CD4-positive, alpha-beta T cell treated with Interleukin-10 for 1 hour (primary cell): ENCODE results near the gene SLC25A38.
"Not testable (repeated sequence)": the region's sequence is repeated elsewhere in the genome, so short reads cannot be mapped to it uniquely, and the experiment has no call there.

Source experiments
- DNase-seq: peaks from one replicate; pipeline ENCODE4 v3.0.0-alpha.2; 2020

SLC25A38 gene, protein sequence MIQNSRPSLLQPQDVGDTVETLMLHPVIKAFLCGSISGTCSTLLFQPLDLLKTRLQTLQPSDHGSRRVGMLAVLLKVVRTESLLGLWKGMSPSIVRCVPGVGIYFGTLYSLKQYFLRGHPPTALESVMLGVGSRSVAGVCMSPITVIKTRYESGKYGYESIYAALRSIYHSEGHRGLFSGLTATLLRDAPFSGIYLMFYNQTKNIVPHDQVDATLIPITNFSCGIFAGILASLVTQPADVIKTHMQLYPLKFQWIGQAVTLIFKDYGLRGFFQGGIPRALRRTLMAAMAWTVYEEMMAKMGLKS

DNA sequence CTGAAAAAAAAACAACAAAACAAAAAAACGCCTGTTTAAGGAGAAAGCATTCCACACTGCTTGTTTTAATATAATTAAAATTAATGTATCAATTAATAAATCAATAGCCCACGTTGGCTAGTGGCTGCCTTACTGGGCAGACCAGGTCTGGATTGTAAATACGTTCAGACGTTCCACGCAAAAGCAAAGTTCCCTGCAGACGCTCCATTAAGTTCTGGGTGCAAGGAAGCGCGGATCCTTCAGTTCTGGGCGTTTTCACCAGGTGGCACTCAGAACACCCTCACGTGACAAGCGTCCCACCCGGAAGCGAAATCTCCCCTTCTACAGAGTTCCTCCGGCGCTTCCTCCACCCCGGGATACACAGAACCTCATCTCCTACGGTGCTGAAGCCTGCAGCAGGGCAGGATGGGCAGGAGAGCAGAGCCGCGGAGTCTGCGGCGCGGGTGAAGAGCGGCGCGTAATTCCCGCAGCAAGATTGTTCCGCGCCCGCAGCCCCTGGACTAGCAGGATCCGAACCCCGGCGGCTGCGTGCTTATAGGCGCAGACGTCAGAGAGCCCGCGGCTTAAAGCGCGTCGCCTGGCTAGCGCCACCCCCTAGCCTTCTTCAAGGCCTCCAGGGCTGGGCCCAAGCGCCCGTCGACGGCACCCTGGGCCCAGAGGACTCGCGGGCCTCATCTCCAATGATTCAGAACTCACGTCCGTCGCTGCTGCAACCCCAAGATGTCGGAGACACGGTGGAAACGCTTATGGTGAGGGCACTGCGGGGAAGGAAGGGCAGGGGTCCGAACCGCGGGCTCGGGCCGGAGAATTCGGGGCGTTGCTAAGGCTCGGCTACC lies at the start of gene SLC25A38:
SLC25A38 (plus strand) TSS at position 326 of the 836 bp plus-strand sequence; CDS start at position 681, 355 bp downstream.
- peak; percentile 80 for DNase-seq

DNA sequence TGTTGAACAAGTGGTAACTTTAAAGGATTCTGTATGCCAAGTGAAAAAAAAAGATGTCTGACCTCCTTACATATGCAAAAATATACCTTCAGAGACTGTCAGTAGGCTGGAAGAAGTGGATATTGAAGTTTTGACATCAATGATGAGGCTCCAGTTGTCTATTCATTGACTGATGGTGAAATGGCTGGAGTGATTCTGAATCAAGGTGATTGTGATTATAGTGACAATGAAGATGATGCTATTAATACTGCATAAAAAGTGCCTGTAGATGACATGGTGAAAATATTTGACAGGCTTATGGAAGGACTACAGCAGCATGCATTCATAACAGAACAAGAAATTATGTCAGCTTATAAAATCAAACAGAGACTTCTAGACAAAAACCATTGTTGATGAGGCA lies 49.6 kb upstream of the SLC25A38 start:
- no peak for DNase-seq

DNA sequence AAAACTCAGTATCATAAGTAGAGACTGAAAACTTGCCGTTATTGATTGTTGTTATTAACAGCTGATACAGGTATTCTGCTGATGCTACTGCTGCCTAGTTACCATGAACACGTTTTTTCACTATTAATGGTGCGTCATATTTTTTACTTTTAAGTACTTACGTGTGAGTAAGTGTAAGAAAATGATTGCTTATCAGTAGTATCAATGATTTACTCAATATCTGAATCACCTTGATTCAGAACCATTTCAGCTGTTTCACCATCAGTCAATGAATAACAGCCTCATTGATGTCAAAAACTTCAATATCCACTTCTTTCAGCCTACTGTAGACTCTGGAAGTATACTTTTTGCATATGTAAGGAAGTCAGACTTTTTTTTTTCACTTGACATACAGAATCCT lies 49.0 kb upstream of the SLC25A38 start:
- no peak for DNase-seq

GRCh38 chr3:39338201-39338600 lies 45.0 kb upstream of the SLC25A38 start:
- DNase-seq = no peak

DNA sequence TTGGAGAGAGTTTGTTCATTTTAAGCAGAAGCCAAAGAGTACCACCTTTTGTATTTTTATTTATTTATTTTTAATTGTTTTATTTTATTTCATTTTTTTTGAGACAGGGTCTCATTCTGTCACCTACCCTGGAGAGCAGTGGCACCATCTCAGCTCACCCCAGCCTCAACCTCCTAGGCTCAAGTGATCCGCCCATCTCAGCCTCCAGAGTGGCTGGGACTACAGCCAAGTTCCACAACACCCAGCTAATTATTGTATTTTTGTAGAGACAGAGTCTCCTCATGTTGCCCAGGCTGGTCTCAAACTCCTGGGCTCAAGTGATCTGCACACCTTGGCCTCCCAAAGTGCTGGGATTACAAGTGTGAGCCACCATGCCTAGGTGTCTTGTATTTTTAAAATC lies 44.1 kb upstream of the SLC25A38 start:
- DNase-seq = no peak

DNA sequence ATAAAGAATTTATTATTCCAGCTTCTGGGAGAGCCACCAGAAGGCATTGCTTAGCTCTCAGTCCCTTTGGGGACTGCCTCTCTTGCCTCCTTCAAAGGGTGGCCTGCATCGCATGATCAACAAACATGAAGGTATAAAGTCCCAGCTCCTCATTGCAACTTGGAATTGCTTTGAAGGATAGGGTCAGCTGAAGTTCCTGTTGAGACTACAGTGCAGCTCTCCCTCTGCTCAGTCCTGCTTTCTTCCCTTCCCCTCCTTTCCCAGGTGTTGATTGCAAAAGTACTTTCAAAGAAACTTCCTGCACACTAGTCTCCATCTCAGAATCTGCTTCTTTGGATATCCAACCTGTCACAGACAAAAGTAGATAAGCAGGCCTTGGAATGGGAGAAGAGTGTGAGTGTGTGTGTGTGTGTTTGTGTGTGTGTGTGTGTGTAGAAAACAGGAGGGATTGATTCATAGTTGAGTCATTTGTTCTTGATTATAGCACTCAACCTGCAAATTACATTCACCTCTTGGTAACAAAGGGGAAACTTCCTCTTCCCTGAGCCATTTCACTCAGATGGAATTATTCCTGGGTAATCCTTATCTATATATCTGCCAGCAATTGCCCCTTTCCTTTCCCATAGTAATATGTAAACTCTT lies 40.0 kb upstream of the SLC25A38 start:
- DNase-seq = no peak

DNA sequence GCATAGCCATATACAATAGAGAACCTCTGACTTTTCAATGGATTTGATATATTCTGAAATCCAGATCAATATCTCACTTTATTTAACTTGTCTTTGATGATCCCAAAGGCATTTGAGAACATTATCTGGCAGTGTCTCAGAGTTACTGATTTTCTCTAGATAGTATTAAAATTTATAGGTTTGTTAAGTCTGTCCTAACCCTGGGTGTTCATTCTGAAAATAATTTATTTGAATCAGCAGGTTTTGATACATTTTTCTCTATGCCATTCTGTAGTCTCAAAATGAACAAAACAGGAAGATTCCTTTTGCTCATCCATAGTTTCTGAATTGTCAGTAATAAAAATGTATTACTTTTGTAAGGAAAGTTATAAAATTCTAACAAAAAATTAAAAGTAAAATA lies 39.4 kb upstream of the SLC25A38 start:
- no peak for DNase-seq

DNA sequence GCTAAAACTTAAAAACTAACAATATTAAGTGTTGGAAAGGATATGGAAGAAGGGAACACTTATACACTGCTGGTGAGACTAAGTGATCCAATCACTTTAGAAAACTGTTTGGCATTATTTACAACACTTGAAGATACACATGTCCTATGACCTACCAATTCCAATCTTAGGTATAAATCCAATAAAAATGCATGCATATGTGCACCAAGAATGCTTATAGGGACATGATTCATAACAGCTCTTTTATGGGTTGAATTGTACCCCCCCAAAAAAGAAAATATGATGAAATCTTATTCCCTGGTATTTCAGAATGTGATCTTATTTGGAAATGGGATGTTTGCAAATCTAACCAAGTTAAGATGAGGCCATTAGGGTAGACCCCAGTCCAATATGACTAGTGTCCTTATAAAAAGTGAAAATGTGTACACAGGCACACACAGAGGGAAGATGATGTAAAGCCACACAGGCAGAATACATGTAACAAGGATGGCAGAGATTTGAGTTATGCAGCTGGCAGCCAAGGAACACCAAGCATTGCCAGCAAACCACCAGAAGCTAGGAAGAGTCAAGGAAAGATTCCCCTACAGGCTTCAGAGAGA lies 38.3 kb upstream of the SLC25A38 start:
- no peak for DNase-seq

DNA sequence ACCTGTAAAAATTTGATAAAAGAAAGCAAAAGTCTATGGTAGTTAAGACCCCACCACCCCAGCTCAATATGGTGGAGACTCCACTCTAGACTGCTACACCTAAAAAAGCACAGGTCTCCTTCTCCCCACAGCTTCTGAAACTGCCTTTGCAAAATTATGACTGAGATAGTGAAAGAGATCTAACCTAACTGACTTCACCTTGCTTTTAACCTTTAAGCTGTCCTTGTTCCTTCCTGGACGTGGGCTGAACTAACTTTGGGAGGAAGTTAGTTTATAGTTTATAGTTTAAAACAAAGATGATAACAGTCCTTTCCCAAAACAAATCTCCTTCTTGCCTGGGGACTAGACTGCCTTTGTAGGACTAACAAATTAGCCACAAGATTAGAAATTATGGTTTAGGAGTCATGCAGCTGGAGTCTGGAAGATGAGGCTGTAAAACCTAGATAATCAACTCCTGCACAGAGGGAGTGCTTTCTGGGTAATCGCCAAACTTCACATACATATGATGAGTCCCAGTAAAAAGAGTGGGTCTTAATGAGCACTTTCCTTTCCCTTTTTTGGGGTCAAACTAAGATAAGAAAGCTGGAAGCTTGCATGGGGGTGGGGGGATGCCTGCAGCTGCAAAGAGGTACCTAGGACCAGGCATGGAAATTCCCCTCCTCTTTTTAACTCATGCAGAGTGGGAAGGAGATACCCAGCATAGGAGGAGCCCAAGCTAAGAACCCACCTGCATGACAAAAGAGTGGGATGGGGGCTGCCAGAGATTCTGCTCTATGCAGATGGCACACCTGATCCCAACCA lies 36.2 kb upstream of the SLC25A38 start:
- DNase-seq = no peak

DNA sequence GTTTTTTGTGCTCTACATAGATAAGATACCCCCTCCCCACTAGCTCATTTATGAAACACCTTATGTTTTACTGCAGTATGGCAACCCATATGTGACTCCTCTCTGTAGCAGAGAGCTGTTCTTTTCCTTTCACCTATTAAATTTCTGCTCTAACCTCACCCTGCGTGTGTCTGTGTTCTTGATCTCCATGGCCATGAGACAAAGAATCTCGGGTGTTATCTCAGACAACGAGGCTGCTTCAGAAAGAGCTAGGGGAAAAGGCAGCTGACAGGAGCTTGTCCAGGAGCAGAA lies 35.6 kb upstream of the SLC25A38 start:
- no peak for DNase-seq

DNA sequence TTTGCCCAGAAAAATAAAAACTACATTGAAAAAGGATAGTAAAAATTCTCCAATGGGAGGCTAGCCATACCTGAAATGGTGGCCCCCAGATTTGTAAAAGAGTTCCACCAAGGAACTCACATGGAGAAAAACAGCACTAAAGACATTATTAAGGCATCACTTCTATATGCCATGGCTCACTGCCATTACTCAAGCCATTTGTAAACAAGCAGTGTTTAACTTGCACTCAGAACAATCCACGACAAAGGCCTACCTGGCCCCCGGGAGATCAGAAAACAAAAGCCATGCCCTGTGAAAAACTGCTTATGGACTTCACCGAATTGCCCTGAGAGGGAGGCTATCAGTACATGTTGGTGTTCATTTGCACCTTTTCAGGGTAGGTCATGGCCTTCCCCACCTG lies 34.1 kb upstream of the SLC25A38 start:
- no peak for DNase-seq

- DNase-seq = no peak
Observed at GRCh38 chr3:39350714-39351113, 32.5 kb upstream of the SLC25A38 start.

DNA sequence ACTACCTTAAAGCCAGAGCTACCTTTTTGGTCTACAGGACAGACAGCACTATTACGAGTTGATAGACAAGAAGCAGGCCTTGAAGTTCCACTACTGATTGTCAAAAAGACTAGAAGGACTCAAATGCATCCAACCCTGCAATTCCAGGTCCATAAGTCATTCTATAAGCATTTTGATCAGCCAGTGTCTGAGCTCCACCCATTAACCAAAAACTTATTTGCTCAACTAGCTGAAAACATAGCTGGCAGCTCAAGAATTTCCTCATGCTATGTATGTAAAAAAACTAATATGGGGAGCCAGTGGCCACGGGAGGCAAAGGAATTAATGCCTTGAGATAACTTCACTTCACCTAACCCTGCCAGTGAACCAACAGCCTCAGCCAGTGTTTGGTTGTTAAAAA lies 32.0 kb upstream of the SLC25A38 start:
- DNase-seq = not testable (repeated sequence)

DNA sequence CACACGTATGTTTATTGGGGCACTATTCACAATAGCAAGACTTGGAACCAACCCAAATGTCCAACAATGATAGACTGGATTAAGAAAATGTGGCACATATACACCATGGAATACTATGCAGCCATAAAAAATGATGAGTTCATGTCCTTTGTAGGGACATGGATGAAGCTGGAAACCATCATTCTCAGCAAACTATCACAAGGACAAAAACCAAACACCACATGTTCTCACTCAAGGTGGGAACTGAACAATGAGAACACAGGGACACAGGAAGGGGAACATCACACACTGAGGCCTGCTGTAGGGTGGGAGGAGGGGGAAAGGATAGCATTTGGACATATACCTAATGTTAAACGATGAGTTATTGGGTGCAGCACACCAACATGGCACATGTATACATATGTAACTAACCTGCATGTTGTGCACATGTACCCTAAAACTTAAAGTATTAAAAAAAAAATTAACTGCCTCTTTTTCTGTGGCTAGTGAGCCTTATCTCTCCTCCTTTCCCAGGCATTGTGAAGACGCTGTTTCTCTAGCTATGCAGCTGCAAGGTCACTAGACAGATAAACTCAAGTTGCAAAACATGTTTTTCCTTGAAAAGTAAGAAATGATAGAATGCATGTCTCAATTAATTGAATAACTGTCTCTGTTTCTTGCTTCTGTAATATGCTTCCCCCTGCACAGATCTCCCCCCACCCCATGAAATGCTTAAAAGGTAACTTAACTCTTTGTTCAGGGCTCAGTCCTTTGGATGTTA lies 29.8 kb upstream of the SLC25A38 start:
- not testable (repeated sequence) for DNase-seq

DNA sequence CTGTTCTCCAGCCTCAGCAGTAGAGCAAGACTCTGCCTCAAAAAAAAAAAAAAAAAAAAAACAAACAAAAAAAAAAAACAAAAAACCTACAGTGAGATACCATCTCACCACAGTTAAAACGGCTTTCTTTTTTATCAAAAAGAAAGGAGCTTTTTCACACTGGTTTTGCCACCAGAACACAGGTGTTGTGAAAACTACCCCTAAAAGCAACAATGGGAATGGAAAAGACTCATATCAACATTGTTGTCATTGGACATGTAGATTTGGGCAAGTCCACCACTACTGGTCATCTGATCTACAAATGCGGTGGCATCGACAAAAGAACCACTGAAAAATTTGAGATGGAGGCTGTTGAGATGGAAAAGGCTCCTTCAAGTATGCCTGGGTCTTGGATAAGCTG lies 24.8 kb upstream of the SLC25A38 start:
- peak; percentile 28 for DNase-seq

DNA sequence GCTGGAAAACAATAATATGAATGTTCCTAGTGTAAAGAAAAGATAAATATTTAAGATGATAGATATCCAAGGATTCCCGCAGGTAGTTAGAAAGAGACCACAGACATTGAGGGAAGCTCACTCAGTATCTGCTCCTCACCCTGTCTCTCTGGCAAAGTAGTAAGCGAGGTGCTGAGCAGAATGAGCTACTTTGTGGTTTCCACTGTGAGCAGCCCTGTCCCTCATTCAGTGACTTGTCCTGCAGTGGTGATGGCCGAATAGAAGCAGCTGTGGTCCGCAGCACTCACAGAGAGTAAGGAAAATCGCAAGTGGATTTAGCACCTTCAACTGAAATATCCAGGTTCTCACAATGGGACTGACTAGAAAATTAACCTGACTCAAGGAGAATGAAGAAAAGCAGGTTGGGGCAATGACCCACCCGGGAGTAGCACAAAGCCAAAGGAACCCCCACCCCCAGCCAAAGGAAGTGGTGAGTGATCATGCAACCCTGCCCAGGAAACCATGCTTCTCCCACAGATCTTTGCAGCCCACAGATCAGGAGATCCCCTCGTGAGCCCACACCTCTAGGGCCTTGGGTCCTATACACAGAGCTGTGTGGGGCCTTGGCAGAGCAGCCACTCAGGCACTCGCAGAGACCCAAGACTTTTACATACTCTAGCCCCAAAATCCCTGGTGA lies 21.8 kb upstream of the SLC25A38 start:
- peak; percentile 60 for DNase-seq

DNA sequence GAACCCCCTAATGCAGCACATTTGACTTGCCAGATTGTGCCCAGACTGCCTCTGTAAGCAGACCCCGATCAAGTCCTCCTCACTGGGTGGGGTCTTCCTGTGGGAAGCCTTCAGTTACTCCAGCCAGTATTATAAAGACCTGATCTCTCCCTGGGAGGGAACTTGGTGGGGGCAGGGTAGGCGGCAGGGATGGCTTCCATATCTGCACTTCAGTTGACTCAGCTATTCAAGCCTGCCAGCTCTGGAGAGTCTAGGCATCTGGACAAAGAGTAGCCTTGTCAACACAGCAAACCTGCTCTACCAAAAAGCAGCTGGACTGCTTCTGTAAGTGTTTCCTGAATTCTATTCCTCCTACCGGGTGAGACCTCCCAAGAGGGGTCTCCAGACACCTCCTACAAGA lies 21.0 kb upstream of the SLC25A38 start:
- DNase-seq = no peak

GRCh38 chr3:39362812-39363211 lies 20.4 kb upstream of the SLC25A38 start:
- no peak for DNase-seq

DNA sequence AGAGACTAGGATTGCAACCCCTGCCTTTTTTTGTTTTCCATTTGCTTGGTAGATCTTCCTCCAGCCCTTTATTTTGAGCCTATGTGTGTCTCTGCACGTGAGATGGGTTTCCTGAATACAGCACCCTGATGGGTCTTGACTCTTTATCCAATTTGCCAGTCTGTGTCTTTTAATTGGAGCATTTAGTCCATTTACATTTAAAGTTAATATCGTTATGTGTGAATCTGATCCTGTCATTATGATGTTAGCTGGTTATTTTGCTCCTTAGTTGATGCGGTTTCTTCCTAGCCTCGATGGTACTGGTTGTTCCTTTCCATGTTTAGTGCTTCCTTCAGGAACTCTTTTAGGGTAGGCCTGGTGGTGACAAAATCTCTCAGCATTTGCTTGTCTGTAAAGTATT lies 12.7 kb upstream of the SLC25A38 start:
- DNase-seq = not testable (repeated sequence)

GRCh38 chr3:39372833-39373232 lies 10.3 kb upstream of the SLC25A38 start:
- DNase-seq = no peak

GRCh38 chr3:39376959-39377634 lies 6.1 kb upstream of the SLC25A38 start:
- no peak for DNase-seq
